Prostate gland (tissue), 2 donors: ENCODE results near the gene CDC73.

Source experiments
- POLR2A ChIP-seq: fragments of 450-650 bp; IDR thresholded peaks from one replicate; pipeline ENCODE4 v1.6.1; 2016; ENCODE audit warnings: antibody characterized with exemption, mild to moderate bottlenecking
- POLR2AphosphoS5 ChIP-seq: sonication (generic); formaldehyde crosslinking; IDR thresholded peaks from one replicate; pipeline ENCODE4 v1.6.1; 2017; ENCODE audit warnings: antibody characterized with exemption
- TF ChIP-seq, protein P1 (sequence below), 4 experiments: fragments of 200-600 bp in 2 of 4; fragments of 450-650 bp in 2 of 4; sonication (generic) in 2 of 4; IDR thresholded peaks; 1 replicate in 3 of 4; 2 replicates in 1 of 4; pipeline ENCODE4 v1.5.1; 2016 to 2019; ENCODE audit warnings: antibody characterized with exemption in 4 of 4, mild to moderate bottlenecking in 2 of 4, moderate library complexity in 2 of 4

DNA sequence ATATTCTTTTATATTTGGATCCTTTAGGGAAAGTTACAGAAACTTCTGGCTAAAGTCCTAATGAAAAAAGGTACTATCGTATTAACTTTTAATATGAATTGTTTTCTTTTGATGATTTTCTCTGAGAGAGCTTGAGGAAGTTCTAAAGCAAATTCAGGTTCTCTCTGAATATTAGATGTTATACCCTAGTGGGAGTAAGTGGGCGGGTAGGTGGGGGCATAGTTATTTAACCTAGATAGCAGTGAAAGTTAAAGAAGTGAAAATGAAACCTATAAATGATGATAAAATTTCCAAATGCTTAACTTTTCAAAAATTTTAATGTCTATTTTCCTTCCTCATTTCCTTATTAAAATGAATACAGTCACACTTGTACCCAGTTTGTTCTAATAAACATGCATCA lies 90.8 kb downstream of the CDC73 start:
- TF ChIP-seq, protein P1, sequence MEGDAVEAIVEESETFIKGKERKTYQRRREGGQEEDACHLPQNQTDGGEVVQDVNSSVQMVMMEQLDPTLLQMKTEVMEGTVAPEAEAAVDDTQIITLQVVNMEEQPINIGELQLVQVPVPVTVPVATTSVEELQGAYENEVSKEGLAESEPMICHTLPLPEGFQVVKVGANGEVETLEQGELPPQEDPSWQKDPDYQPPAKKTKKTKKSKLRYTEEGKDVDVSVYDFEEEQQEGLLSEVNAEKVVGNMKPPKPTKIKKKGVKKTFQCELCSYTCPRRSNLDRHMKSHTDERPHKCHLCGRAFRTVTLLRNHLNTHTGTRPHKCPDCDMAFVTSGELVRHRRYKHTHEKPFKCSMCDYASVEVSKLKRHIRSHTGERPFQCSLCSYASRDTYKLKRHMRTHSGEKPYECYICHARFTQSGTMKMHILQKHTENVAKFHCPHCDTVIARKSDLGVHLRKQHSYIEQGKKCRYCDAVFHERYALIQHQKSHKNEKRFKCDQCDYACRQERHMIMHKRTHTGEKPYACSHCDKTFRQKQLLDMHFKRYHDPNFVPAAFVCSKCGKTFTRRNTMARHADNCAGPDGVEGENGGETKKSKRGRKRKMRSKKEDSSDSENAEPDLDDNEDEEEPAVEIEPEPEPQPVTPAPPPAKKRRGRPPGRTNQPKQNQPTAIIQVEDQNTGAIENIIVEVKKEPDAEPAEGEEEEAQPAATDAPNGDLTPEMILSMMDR (IDR thresholded peaks at IDR 0.05): no peak
- TF ChIP-seq POLR2AphosphoS5 (no peak), POLR2A (no peak)
